Caco-2 (cell line): Measurements from ENCODE around the gene NBL1. TPM values are rescaled to one million over a fixed set of nuclear protein-coding genes. Genes with fewer than 3 reads are reported as not detected.

Experiments
- BruUV-seq: library from RNA; stranded (reverse); fragments of 400-500 nt; replicated peaks from 2 replicates; lab custom pipeline; 2021; lab: Mats Ljungman, UMichigan
- CTCF ChIA-PET: fragments of 300-600 bp; sonication (Branson Sonifier 250); formaldehyde crosslinking; loops from one replicate; lab custom pipeline; 2022; ENCODE audit warnings: antibody characterized with exemption; lab: Charles Lee
- POLR2A ChIA-PET: fragments of 300-600 bp; sonication (Branson Sonifier 250); formaldehyde crosslinking; loops from one replicate; lab custom pipeline; 2022; ENCODE audit warnings: antibody characterized with exemption; lab: Charles Lee
- DNase-seq, 2 experiments: peaks; one replicate each; pipeline versions ENCODE4 v3.0.0 to v3.0.0-alpha.2; 2020 to 2022
- H3K27me3 ChIP-seq: replicated peaks from 2 replicates; pipeline ENCODE4 v1.6.0; 2011; ENCODE audit warnings: low read length; ENCODE audit not compliant: control insufficient read depth, insufficient read depth
- H3K36me3 ChIP-seq: 2 replicates; pipeline ENCODE4 v1.5.1; 2011; ENCODE audit warnings: low read length; ENCODE audit not compliant: control insufficient read depth, insufficient read depth
- H3K4me1 ChIP-seq: fragments of 250-450 bp; sonication (Bioruptor Pico); 2 replicates; pipeline ENCODE4 v1.5.1; 2020; ENCODE audit warnings: mild to moderate bottlenecking
- H3K4me3 ChIP-seq: 2 replicates; pipeline ENCODE4 v1.5.1; 2011; ENCODE audit warnings: low read depth, mild to moderate bottlenecking, control low read depth, low read length
- H3K9me3 ChIP-seq: fragments of 250-450 bp; sonication (Bioruptor Pico); 2 replicates; pipeline ENCODE4 v1.5.1; 2020; ENCODE audit warnings: mild to moderate bottlenecking, moderate library complexity
- H3K27ac Mint-ChIP-seq: one replicate; pipeline ENCODE4 v1.8.0; 2022; ENCODE audit warnings: mixed read lengths; ENCODE audit not compliant: unreplicated experiment
- H3K27me3 Mint-ChIP-seq: one replicate; pipeline ENCODE4 v1.8.0; 2022; ENCODE audit warnings: mixed read lengths; ENCODE audit not compliant: insufficient read depth, unreplicated experiment
- H3K36me3 Mint-ChIP-seq: one replicate; pipeline ENCODE4 v1.8.0; 2022; ENCODE audit warnings: mild to moderate bottlenecking, mixed read lengths; ENCODE audit not compliant: insufficient read depth, unreplicated experiment
- H3K4me1 Mint-ChIP-seq: one replicate; pipeline ENCODE4 v1.8.0; 2022; ENCODE audit warnings: low read depth, mixed read lengths; ENCODE audit not compliant: unreplicated experiment
- H3K4me3 Mint-ChIP-seq: one replicate; pipeline ENCODE4 v1.8.0; 2022; ENCODE audit warnings: mild to moderate bottlenecking, moderate library complexity, mixed read lengths; ENCODE audit not compliant: unreplicated experiment
- H3K9me3 Mint-ChIP-seq: one replicate; pipeline ENCODE4 v1.8.0; 2022; ENCODE audit warnings: mixed read lengths; ENCODE audit not compliant: unreplicated experiment
- intact Hi-C: fragments of 100-400 bp; cut with micrococcal nuclease; formaldehyde crosslinking; loops from one replicate; pipeline ENCODE4 v1.10.0; 2022; ENCODE audit not compliant: unreplicated experiment
- total RNA-seq: library from RNA; stranded (reverse); gene quantifications from 2 replicates; pipeline ENCODE4 v1.2.3, GENCODE V29; 2022
- TF ChIP-seq, protein P1 (sequence below), 2 experiments: fragments of 200-600 bp in 1 of 2; IDR thresholded peaks; 1 replicate in 1 of 2; 2 replicates in 1 of 2; pipeline versions ENCODE4 v1.5.1 to v1.8.0; 2011 to 2022; ENCODE audit warnings: antibody characterized with exemption in 1 of 2, control low read depth in 1 of 2, inconsistent platforms in 1 of 2, low read depth in 1 of 2, low read length in 1 of 2, mild to moderate bottlenecking in 1 of 2, moderate library complexity in 1 of 2; ENCODE audit not compliant: insufficient read depth in 1 of 2, severe bottlenecking in 1 of 2, unreplicated experiment in 1 of 2

The NBL1 gene
- total RNA-seq, 1 experiment from 2014 or later: 24.0 TPM

DNA sequence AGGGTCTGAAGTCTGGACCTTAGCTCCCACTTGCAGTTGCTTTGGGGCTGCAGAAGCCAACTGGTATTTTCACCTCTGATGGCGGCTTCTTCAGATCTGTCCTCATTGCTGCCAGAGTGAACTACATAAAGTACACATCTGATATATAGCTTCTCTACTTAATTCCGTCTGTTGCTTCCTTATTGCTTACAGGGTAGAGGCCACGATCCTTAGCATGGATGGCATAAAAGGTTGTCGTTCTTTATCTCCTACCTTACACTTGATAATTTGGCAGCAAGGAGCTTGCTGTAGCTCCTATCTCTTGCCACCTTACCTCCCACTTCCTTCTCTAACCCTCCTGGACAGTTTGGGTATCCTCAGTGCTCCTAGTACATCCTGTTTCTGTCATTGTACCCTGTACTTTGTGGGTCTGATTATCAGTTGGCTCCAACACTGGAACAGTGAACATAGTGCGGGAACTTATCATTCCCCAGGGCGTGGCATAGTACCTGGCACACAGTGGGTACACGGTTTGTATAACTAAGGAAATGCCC is 30.9 kb upstream of the NBL1 start:
- DNase-seq: no peak
- Histone ChIP-seq H3K4me1 (no peaks in the 10 kb centered on the region), H3K9me3 (no peaks in the 10 kb centered on the region), H3K27me3 (no peaks in the 10 kb centered on the region), H3K36me3 (no peaks in the 10 kb centered on the region), H3K4me3 (no peak overlapping the region)
- TF ChIP-seq, protein P1, sequence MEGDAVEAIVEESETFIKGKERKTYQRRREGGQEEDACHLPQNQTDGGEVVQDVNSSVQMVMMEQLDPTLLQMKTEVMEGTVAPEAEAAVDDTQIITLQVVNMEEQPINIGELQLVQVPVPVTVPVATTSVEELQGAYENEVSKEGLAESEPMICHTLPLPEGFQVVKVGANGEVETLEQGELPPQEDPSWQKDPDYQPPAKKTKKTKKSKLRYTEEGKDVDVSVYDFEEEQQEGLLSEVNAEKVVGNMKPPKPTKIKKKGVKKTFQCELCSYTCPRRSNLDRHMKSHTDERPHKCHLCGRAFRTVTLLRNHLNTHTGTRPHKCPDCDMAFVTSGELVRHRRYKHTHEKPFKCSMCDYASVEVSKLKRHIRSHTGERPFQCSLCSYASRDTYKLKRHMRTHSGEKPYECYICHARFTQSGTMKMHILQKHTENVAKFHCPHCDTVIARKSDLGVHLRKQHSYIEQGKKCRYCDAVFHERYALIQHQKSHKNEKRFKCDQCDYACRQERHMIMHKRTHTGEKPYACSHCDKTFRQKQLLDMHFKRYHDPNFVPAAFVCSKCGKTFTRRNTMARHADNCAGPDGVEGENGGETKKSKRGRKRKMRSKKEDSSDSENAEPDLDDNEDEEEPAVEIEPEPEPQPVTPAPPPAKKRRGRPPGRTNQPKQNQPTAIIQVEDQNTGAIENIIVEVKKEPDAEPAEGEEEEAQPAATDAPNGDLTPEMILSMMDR (IDR thresholded peaks at IDR 0.05; ENCODE audit: insufficient read depth in 1 of 2, low read depth in 1 of 2, low read length in 1 of 2, severe bottlenecking in 1 of 2, unreplicated experiment in 1 of 2): no peak
- no peaks in the 10 kb centered on the region for H3K4me1 Mint-ChIP-seq
- no peaks in the 10 kb centered on the region for H3K27me3 Mint-ChIP-seq
- ChIA-PET CTCF (interaction anchor here (1.4 kb wide), 1 partner anchor 15 kb away, joined by 3 read pairs; no protein-coding TSS in a partner anchor), POLR2A (no interaction called here)
- no peak overlapping the region for H3K27ac Mint-ChIP-seq
- no peaks in the 10 kb centered on the region for H3K9me3 Mint-ChIP-seq
- peaks cover 10% of the 10 kb centered on the region for H3K36me3 Mint-ChIP-seq
- no TSS peak for BruUV-seq
- intact Hi-C loops: no loop called here
- no peak overlapping the region for H3K4me3 Mint-ChIP-seq

DNA sequence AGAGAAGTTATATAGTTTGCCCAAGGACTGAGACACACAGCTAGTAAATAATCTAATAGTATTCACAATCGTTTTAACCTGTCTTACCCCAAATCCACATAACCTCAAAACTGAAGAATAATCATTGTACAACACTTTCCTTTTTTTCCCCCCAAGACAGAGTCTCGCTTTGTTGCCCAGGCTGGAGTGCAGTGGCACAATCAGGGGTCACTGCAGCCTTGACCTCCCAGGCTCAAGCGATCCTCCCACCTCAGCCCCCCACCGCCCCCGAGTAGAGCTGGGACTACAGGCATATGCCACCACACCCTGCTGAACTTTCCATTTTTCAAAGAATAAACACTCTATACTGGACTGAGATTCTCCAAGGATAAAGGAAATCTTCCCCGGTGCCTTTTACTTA is 28.7 kb upstream of the NBL1 start:
- BruUV-seq: no TSS peak
- POLR2A ChIA-PET: no interaction called here
- intact Hi-C loops: no loop called here
- Mint-ChIP-seq H3K4me1 (no peaks in the 10 kb centered on the region), H3K27ac (no peak overlapping the region), H3K27me3 (no peaks in the 10 kb centered on the region), H3K36me3 (peaks cover 12% of the 10 kb centered on the region), H3K4me3 (no peak overlapping the region), H3K9me3 (no peaks in the 10 kb centered on the region)
- no peak overlapping the region for H3K4me3 ChIP-seq
- no peaks in the 10 kb centered on the region for H3K27me3 ChIP-seq
- DNase-seq: no peak
- CTCF ChIA-PET: no interaction called here
- H3K36me3 ChIP-seq: no peaks in the 10 kb centered on the region
- H3K4me1 ChIP-seq: peaks cover 13% of the 10 kb centered on the region
- no peaks in the 10 kb centered on the region for H3K9me3 ChIP-seq
- TF ChIP-seq, protein P1 (IDR thresholded peaks at IDR 0.05; ENCODE audit: insufficient read depth in 1 of 2, low read depth in 1 of 2, low read length in 1 of 2, severe bottlenecking in 1 of 2, unreplicated experiment in 1 of 2): no peak

DNA sequence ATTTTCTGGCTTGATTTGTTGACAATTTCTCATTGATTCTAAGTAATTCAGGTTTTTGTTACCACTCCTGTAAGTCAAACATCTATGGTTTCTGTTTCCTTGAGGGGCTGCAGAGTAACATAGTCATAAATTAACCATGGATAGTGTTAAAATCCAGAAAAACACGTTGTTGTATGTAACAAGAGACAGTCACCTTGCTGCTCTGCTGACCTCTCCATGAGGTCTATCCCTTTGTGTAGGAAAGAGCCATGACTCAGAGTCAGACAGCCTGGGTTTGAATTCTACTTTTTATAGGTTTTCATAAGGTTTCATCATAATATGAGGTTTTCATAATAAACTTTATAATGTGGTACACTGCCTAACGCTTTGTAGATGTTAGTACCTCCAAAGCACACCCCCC is 27.6 kb upstream of the NBL1 start:
- no peak overlapping the region for H3K27ac Mint-ChIP-seq
- TF ChIP-seq, protein P1 (IDR thresholded peaks at IDR 0.05; ENCODE audit: insufficient read depth in 1 of 2, low read depth in 1 of 2, low read length in 1 of 2, severe bottlenecking in 1 of 2, unreplicated experiment in 1 of 2): no peak
- H3K4me1 ChIP-seq: peaks cover 21% of the 10 kb centered on the region
- H3K36me3 ChIP-seq: peaks cover under 1% of the 10 kb centered on the region; the same call in 1 of the 2 replicates
- no peaks in the 10 kb centered on the region for H3K4me1 Mint-ChIP-seq
- no peaks in the 10 kb centered on the region for H3K27me3 ChIP-seq
- no peaks in the 10 kb centered on the region for H3K27me3 Mint-ChIP-seq
- POLR2A ChIA-PET: no interaction called here
- H3K9me3 Mint-ChIP-seq: no peaks in the 10 kb centered on the region
- H3K4me3 ChIP-seq: no peak overlapping the region
- intact Hi-C loops: no loop called here
- no peak for DNase-seq
- H3K9me3 ChIP-seq: no peaks in the 10 kb centered on the region
- H3K4me3 Mint-ChIP-seq: no peak overlapping the region
- BruUV-seq: no TSS peak
- peaks cover 12% of the 10 kb centered on the region for H3K36me3 Mint-ChIP-seq
- CTCF ChIA-PET: no interaction called here
